ENCODE results near the gene PDZRN4. TPM values are rescaled to one million over a fixed set of nuclear protein-coding genes. Genes with fewer than 3 reads are reported as not detected.
"Not testable (repeated sequence)": the region's sequence is repeated elsewhere in the genome, so short reads cannot be mapped to it uniquely, and the experiment has no call there.

The PDZRN4 gene
- total RNA-seq, 4 donors from 2014 or later: 4.2 to 12.9 (median 8.0) TPM

DNA sequence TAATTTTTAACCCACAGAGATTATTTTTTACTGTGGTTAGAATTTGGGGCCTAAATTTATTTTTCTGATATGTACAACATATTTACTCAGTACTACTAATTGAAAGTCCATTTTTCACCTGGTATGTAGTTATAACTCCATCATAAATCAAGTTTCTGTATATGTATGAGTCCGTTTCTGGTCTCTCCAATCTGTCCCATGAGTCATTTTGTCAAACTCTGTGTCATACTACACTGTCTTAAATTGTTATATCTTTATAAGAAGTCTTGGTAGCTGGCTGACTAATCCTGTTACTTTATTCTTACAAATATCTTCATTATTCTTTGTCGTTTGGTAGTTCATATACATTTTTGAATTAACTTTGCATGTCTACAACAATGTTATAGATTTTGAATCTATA lies 344.0 kb downstream of the PDZRN4 start:
- Histone ChIP-seq H3K9me3 (no peaks in the 10 kb centered on the region), H3K4me1 (no peaks in the 10 kb centered on the region), H3K36me3 (no peaks in the 10 kb centered on the region), H3K27ac (no peak overlapping the region), H3K4me3 (no peak overlapping the region), H3K27me3 (no peaks in the 10 kb centered on the region)
- 72 to 82% methylated on average over 2 of the region's 2 CpGs for WGBS, 2 donors (ENCODE audit: low coverage in 1 of 2)
- in situ Hi-C loops (cut with MboI; ENCODE audit: low pct_ligation_motif_present in 1 of 4, low pct_unique_long_range_greater_than_20kb in 1 of 4, low sequenced_read_pairs in 3 of 4) (no loop called here), intact Hi-C loops (cut with DNase I; ENCODE audit: low total_unique reads) (no loop called here)
- DNase-seq: no peak
- TF ChIP-seq POLR2A (IDR thresholded peaks at IDR 0.05): no peak
- no peak for TF ChIP-seq POLR2AphosphoS5 (IDR thresholded peaks at IDR 0.05)
- no peak for TF ChIP-seq CTCF (IDR thresholded peaks at IDR 0.05)
- no peak for TF ChIP-seq EP300 (IDR thresholded peaks at IDR 0.05; ENCODE audit: low read depth)

DNA sequence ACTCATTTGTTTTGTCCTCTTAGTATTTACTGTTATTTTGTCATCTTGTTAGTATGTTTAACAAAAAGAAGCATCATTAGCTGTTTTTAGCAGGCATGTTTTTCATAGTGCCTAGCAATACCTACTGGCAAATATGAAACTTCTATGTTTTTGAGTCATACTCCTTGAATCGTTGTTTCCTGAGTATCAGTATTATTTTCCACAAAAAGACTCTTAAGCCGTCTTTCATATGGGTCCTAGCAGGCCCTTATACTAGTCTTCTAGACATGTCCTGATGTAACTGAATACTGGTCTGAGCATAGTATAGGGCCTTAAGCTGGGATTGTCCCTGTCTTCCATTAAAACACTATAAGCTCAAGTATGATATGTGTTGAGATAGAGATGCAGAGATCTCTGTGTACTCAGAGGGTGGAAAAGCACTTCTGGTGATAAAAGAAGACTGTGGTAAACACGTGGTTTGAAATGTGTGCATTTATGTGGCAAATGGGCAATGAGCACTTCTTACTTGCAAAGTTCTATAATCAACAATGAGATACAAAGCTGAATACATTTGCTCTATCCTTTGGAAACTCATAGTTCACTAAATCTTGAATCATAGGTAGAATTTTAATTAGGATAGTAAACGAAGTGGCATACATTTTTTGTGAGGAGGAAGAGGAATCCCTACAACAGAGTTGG lies 348.8 kb downstream of the PDZRN4 start:
- DNase-seq: no peak
- Histone ChIP-seq H3K9me3 (no peaks in the 10 kb centered on the region), H3K27ac (no peak overlapping the region), H3K36me3 (no peaks in the 10 kb centered on the region), H3K4me3 (no peak overlapping the region), H3K4me1 (no peaks in the 10 kb centered on the region), H3K27me3 (no peaks in the 10 kb centered on the region)
- WGBS, 2 donors (ENCODE audit: low coverage in 1 of 2): 73 to 76% methylated on average over 4 of the region's 4 CpGs
- in situ Hi-C loops (cut with MboI; ENCODE audit: low pct_ligation_motif_present in 1 of 4, low pct_unique_long_range_greater_than_20kb in 1 of 4, low sequenced_read_pairs in 3 of 4) (no loop called here), intact Hi-C loops (cut with DNase I; ENCODE audit: low total_unique reads) (no loop called here)
- TF ChIP-seq CTCF (IDR thresholded peaks at IDR 0.05): no peak
- TF ChIP-seq EP300 (IDR thresholded peaks at IDR 0.05; ENCODE audit: low read depth): no peak
- TF ChIP-seq POLR2A (IDR thresholded peaks at IDR 0.05): no peak
- no peak for TF ChIP-seq POLR2AphosphoS5 (IDR thresholded peaks at IDR 0.05)

GRCh38 chr12:41537522-41537921 lies 349.4 kb downstream of the PDZRN4 start:
- Histone ChIP-seq H3K27ac (no peak overlapping the region), H3K36me3 (no peaks in the 10 kb centered on the region), H3K27me3 (no peaks in the 10 kb centered on the region), H3K4me1 (no peaks in the 10 kb centered on the region), H3K4me3 (no peak overlapping the region), H3K9me3 (no peaks in the 10 kb centered on the region)
- WGBS, 2 donors (ENCODE audit: low coverage in 1 of 2): 94% methylated on average over 1 of the region's 1 CpG; no CpG with 5 or more reads in 1 of the 2 donors
- TF ChIP-seq CTCF (IDR thresholded peaks at IDR 0.05) (no peak), EP300 (IDR thresholded peaks at IDR 0.05; ENCODE audit: low read depth) (no peak), POLR2AphosphoS5 (IDR thresholded peaks at IDR 0.05) (no peak), POLR2A (IDR thresholded peaks at IDR 0.05) (no peak)
- intact Hi-C loops (cut with DNase I; ENCODE audit: low total_unique reads): no loop called here
- in situ Hi-C loops (cut with MboI; ENCODE audit: low pct_ligation_motif_present in 1 of 4, low pct_unique_long_range_greater_than_20kb in 1 of 4, low sequenced_read_pairs in 3 of 4): no loop called here
- no peak for DNase-seq

GRCh38 chr12:41545761-41546160 lies 357.6 kb downstream of the PDZRN4 start:
- 86 to 90% methylated on average over 6 of the region's 6 CpGs for WGBS, 2 donors (ENCODE audit: low coverage in 1 of 2)
- in situ Hi-C loops (cut with MboI; ENCODE audit: low pct_ligation_motif_present in 1 of 4, low pct_unique_long_range_greater_than_20kb in 1 of 4, low sequenced_read_pairs in 3 of 4): no loop called here
- Histone ChIP-seq H3K4me3 (no peak overlapping the region), H3K27ac (no peak overlapping the region), H3K9me3 (no peaks in the 10 kb centered on the region), H3K27me3 (no peaks in the 10 kb centered on the region), H3K4me1 (no peaks in the 10 kb centered on the region), H3K36me3 (no peaks in the 10 kb centered on the region)
- DNase-seq: no peak
- intact Hi-C loops (cut with DNase I; ENCODE audit: low total_unique reads): loop anchor here (5.0 kb wide), 1 partner anchor 528 kb away; no protein-coding TSS in a partner anchor
- no peak for TF ChIP-seq EP300 (IDR thresholded peaks at IDR 0.05; ENCODE audit: low read depth)
- TF ChIP-seq POLR2AphosphoS5 (IDR thresholded peaks at IDR 0.05): no peak
- TF ChIP-seq CTCF (IDR thresholded peaks at IDR 0.05): no peak
- no peak for TF ChIP-seq POLR2A (IDR thresholded peaks at IDR 0.05)

DNA sequence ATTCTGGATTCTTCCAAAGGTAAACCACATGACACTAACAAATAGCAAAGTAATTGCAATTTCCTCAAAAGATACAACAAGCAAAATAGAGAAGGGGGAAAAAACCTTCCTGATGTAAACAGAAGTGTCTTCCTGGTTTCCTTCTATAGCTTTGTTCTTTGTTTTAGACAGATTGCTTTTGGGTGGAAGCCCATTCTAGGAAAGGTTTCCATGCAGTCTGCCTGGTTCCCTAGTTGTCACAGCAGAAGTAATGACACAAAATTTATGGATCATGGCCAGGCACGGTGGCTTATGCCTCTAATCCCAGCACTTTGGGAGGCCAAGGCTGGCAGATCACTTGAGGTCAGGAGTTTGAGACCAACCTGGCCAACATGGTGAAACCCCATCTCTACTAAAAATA lies 359.0 kb downstream of the PDZRN4 start:
- H3K9me3 ChIP-seq; H3K4me3 ChIP-seq; H3K36me3 ChIP-seq; DNase-seq; in situ Hi-C loops (cut with MboI; ENCODE audit: low pct_ligation_motif_present in 1 of 4, low pct_unique_long_range_greater_than_20kb in 1 of 4, low sequenced_read_pairs in 3 of 4); H3K27me3 ChIP-seq; H3K27ac ChIP-seq; H3K4me1 ChIP-seq: not testable (repeated sequence)
- intact Hi-C loops (cut with DNase I; ENCODE audit: low total_unique reads): loop anchor here (5.0 kb wide), 1 partner anchor 530 kb away; no protein-coding TSS in a partner anchor
- 38% methylated on average over 1 of the region's 1 CpG; no CpG with 5 or more reads in 1 of the 2 donors for whole genome bisulfite sequencing, 2 donors (ENCODE audit: low coverage in 1 of 2)
